Fibroblast of skin of abdomen (primary cell): Measurements from ENCODE around the gene TGIF1. TPM values are rescaled to one million over a fixed set of nuclear protein-coding genes. Genes with fewer than 3 reads are reported as not detected.
A peak's percentile ranks its signal among the peaks of the same experiment; 100 is the strongest.
"Not testable (repeated sequence)": the region's sequence is repeated elsewhere in the genome, so short reads cannot be mapped to it uniquely, and the experiment has no call there.

Source experiments
- DNase-seq: peaks from one replicate; pipeline ENCODE4 v3.0.0-alpha.2; 2013
- polyA plus RNA-seq, 2 experiments: library from polyadenylated mRNA; unstranded; fragments of 120-200 nt; gene quantifications; one replicate each; pipeline ENCODE4 v1.2.1, GENCODE V29; 2013; ENCODE audit not compliant: insufficient read length in 2 of 2

Gene TGIF1
- polyA plus RNA-seq (2013, experiment 1 of 2; ENCODE audit: insufficient read length) = 63.9 TPM
- polyA plus RNA-seq (2013, experiment 2 of 2; ENCODE audit: insufficient read length) = 59.4 TPM

GRCh38 chr18:3450012-3450798, at the start of gene TGIF1:
Gene TGIF1, plus strand, starts transcription at chr18:3450172. Its CDS starts 318 bp downstream, at chr18:3450490.
- DNase-seq = peak; percentile 85

GRCh38 chr18:3400567-3401296, 49.2 kb upstream of the TGIF1 start:
- DNase-seq = no peak

GRCh38 chr18:3401669-3402620, 48.0 kb upstream of the TGIF1 start:
- no peak for DNase-seq

GRCh38 chr18:3402982-3403451, 47.0 kb upstream of the TGIF1 start:
- peak; percentile 59 for DNase-seq

- no peak for DNase-seq
Measured at GRCh38 chr18:3405713-3406112, 44.3 kb upstream of the TGIF1 start.

- DNase-seq = no peak
Measured at GRCh38 chr18:3408107-3408506, 41.9 kb upstream of the TGIF1 start.

- no peak for DNase-seq
Measured at GRCh38 chr18:3409811-3410210, 40.2 kb upstream of the TGIF1 start.

GRCh38 chr18:3410273-3410672, 39.7 kb upstream of the TGIF1 start:
- no peak for DNase-seq

GRCh38 chr18:3410876-3411275, 39.1 kb upstream of the TGIF1 start:
- not testable (repeated sequence) for DNase-seq

- DNase-seq = no peak
Measured at GRCh38 chr18:3411327-3411726, 38.6 kb upstream of the TGIF1 start.

- DNase-seq = peak; percentile 6
Measured at GRCh38 chr18:3411854-3412268, 38.1 kb upstream of the TGIF1 start.

GRCh38 chr18:3412528-3412927, 37.4 kb upstream of the TGIF1 start:
- DNase-seq = not testable (repeated sequence)

GRCh38 chr18:3415110-3415509, 34.9 kb upstream of the TGIF1 start:
- DNase-seq = no peak

GRCh38 chr18:3418083-3418482, 31.9 kb upstream of the TGIF1 start:
- DNase-seq = no peak

GRCh38 chr18:3420919-3421279, 29.1 kb upstream of the TGIF1 start:
- no peak for DNase-seq

GRCh38 chr18:3422905-3423304, 27.1 kb upstream of the TGIF1 start:
- no peak for DNase-seq

GRCh38 chr18:3424280-3424890, 25.6 kb upstream of the TGIF1 start:
- no peak for DNase-seq

GRCh38 chr18:3425030-3425429, 24.9 kb upstream of the TGIF1 start:
- no peak for DNase-seq

GRCh38 chr18:3425446-3425845, 24.5 kb upstream of the TGIF1 start:
- DNase-seq = no peak

GRCh38 chr18:3426074-3426473, 23.9 kb upstream of the TGIF1 start:
- DNase-seq = no peak

GRCh38 chr18:3427944-3428343, 22.0 kb upstream of the TGIF1 start:
- no peak for DNase-seq

- no peak for DNase-seq
Measured at GRCh38 chr18:3429121-3429520, 20.9 kb upstream of the TGIF1 start.
